KMS-11 (cell line): ENCODE results near the gene CYSRT1.
A peak's percentile ranks its signal among the peaks of the same experiment; 100 is the strongest.

ENCODE experiments used
- H2AFZ ChIP-seq: fragments of 200-600 bp; sonication (generic); 2 replicates; pipeline ENCODE4 v1.6.1; 2016; ENCODE audit warnings: antibody characterized with exemption, mixed run types, low read depth
- H3K27ac ChIP-seq: fragments of 200-600 bp; sonication (generic); 2 replicates; pipeline ENCODE4 v1.6.1; 2016; ENCODE audit warnings: mild to moderate bottlenecking, mixed run types
- H3K27me3 ChIP-seq: fragments of 200-600 bp; sonication (generic); 2 replicates; pipeline ENCODE4 v1.6.1; 2017; ENCODE audit warnings: mild to moderate bottlenecking, low read depth, mixed run types, moderate library complexity; ENCODE audit not compliant: insufficient read depth
- H3K36me3 ChIP-seq: fragments of 200-600 bp; sonication (generic); 2 replicates; pipeline ENCODE4 v1.6.1; 2017; ENCODE audit warnings: mild to moderate bottlenecking, mixed run types; ENCODE audit not compliant: insufficient read depth
- H3K4me1 ChIP-seq: fragments of 200-600 bp; sonication (generic); 2 replicates; pipeline ENCODE4 v1.6.1; 2016; ENCODE audit warnings: mild to moderate bottlenecking, low read depth, mixed run types; ENCODE audit not compliant: poor library complexity, severe bottlenecking
- H3K4me2 ChIP-seq: fragments of 200-600 bp; sonication (generic); 2 replicates; pipeline ENCODE4 v1.7.0; 2016; ENCODE audit warnings: mild to moderate bottlenecking, mixed run types
- H3K4me3 ChIP-seq: fragments of 200-600 bp; sonication (generic); IDR thresholded peaks from 2 replicates; pipeline ENCODE4 v1.6.1; 2017; ENCODE audit warnings: low read depth, low read length, mixed read lengths; ENCODE audit not compliant: insufficient read depth
- H3K79me2 ChIP-seq: fragments of 200-600 bp; sonication (generic); 2 replicates; pipeline ENCODE4 v1.6.1; 2016; ENCODE audit warnings: low read depth, mixed run types; ENCODE audit not compliant: insufficient read depth
- H3K9ac ChIP-seq: fragments of 200-600 bp; sonication (generic); 2 replicates; pipeline ENCODE4 v1.6.1; 2016; ENCODE audit warnings: mild to moderate bottlenecking, mixed run types
- H4K20me1 ChIP-seq: fragments of 200-600 bp; sonication (generic); 2 replicates; pipeline ENCODE4 v1.6.1; 2016; ENCODE audit warnings: mild to moderate bottlenecking, mixed run types; ENCODE audit not compliant: insufficient read depth
- TF ChIP-seq, protein P1 (sequence below): fragments of 200-600 bp; sonication (generic); conservative IDR thresholded peaks from 2 replicates; pipeline ENCODE4 v1.6.1; 2017; ENCODE audit warnings: low read depth, mild to moderate bottlenecking, antibody characterized with exemption, low read length, moderate library complexity, mixed read lengths

CYSRT1 gene, protein sequence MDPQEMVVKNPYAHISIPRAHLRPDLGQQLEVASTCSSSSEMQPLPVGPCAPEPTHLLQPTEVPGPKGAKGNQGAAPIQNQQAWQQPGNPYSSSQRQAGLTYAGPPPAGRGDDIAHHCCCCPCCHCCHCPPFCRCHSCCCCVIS

DNA sequence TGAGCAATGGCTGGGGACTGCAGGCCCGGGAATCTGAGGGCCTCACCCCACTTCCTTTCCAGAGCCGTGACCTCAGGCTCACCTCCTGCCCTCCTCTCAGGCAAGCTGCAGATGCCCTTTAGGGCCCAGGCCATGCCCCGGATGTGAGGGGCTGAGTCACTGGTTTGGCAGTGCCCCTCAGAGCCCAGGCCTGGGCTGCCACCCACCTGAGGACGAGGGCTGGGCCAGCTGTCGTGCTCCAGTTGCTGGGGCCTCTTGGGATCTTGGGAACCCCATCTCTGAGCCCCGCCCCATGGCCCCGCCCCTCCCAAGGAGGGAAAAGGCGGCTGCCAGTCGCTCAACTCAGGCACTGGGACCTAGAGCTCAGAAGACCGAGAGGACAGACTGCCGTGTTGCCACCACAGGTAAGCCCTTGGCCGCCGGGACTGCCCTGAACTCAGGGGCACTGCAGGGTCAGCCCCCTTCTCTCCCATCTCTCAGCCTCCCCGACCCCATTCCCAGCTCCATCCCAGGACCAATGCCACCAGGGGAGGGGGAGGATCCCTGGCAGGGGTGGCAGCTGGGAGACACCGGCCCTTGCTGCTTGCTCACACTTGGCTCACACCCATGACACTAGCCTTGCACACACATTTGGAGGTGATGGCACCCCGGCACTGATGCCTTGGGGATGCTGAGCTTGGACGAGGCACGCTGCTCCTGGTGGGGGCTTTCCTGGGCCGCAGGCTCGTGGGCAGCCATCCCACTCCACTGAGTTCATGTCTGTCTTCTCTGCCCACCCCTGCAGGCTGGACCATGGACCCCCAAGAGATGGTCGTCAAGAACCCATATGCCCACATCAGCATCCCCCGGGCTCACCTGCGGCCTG is at the start of gene CYSRT1:
TSS of gene CYSRT1 (plus strand) at position 345 of the 865 bp plus-strand sequence. CDS start at position 793, 448 bp downstream.
- Histone ChIP-seq H3K4me1 (peaks cover 10% of the 10 kb centered on the region), H3K79me2 (no peaks in the 10 kb centered on the region), H3K36me3 (no peaks in the 10 kb centered on the region), H3K9ac (no peak within 1 kb of the TSS), H3K4me2 (peak within 1 kb of the TSS; percentile 80), H4K20me1 (no peaks in the 10 kb centered on the region), H2AFZ (peak within 1 kb of the TSS; percentile 73), H3K27me3 (peaks cover 15% of the 10 kb centered on the region), H3K4me3 (no peak within 1 kb of the TSS), H3K27ac (no peak within 1 kb of the TSS)
- TF ChIP-seq, protein P1, sequence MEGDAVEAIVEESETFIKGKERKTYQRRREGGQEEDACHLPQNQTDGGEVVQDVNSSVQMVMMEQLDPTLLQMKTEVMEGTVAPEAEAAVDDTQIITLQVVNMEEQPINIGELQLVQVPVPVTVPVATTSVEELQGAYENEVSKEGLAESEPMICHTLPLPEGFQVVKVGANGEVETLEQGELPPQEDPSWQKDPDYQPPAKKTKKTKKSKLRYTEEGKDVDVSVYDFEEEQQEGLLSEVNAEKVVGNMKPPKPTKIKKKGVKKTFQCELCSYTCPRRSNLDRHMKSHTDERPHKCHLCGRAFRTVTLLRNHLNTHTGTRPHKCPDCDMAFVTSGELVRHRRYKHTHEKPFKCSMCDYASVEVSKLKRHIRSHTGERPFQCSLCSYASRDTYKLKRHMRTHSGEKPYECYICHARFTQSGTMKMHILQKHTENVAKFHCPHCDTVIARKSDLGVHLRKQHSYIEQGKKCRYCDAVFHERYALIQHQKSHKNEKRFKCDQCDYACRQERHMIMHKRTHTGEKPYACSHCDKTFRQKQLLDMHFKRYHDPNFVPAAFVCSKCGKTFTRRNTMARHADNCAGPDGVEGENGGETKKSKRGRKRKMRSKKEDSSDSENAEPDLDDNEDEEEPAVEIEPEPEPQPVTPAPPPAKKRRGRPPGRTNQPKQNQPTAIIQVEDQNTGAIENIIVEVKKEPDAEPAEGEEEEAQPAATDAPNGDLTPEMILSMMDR: no peak

DNA sequence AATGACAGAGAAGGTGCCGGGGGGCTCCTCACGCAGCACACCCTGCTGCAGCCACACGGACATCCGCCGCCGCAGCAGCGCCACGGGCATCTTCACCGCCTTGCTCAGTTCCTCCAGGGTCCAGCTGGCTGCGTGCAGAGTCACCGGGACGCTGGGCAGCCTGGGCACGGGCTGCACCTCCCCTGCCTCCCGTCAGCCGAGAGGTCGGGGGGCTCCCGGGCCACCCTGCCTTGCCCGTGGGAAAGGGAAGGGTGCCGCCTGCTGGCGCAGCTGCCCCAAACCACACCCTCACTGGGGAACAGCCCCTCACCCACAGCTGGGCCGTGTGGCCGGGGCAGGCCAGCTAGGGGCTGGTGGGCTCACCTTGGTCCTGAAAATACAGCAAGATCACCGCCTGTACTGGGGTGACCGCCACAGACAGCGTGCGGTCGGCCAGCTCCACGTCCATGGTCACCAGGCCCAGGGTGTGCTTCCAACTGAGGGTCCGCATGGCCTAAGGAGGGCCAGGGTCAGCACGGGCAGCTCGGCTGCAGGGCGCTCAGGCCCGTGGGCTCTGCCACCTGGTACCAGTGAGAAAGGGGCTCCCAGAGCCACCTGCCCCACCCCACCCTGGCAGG is 49.5 kb upstream of the CYSRT1 start:
- TF ChIP-seq, protein P1: 0 out of 2 replicates have a peak, but pooled peaks have one; percentile 6
- no peaks in the 10 kb centered on the region for H3K36me3 ChIP-seq
- no peak overlapping the region for H2AFZ ChIP-seq
- H3K4me2 ChIP-seq: no peak overlapping the region
- no peak overlapping the region for H3K4me3 ChIP-seq
- H3K9ac ChIP-seq: no peak overlapping the region
- no peak overlapping the region for H3K27ac ChIP-seq
- no peaks in the 10 kb centered on the region for H3K79me2 ChIP-seq
- no peaks in the 10 kb centered on the region for H4K20me1 ChIP-seq
- H3K27me3 ChIP-seq: no peaks in the 10 kb centered on the region
- peaks cover 18% of the 10 kb centered on the region for H3K4me1 ChIP-seq

DNA sequence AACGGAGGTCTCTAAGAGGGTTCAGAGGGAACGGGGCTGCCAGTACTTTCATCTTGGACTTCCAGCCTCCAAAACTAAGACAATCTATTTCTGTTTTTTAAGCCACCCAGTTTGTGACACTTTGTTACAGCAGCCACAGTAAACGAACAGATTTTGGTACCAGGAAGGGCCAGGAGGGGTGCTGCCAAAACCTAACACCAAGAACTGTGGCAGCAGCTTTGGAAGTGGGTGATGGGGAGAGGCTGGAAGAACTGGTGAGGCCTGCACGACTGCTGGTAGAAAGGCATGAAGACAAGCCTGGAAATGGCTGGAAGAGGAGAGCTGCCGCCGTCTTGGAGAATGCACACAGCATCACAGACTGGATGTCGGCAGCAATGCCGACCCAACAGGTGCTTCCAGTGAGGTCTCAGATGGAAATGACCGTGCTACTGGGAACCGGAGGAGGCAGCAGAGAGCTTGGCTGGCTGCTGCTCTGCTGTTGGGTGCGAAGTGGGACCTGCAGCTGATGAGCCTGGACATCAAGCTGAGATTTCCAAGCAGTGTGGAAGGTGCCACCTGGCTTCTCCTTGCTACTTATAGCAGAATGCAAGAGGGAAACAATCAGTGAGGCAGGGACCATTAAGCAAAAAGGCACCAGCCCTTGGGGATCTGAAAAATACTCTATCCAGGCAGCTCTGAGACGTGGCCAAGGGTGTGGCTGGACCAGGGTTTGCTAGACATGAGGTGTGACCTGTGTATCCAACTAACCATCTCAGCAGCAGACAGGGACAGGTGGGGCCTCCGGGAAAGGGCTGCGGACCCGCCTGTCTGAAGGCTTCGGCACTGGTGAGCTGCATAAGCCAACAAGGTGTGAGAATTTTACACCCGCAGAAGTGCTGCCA is 48.4 kb upstream of the CYSRT1 start:
- H3K4me2 ChIP-seq: no peak overlapping the region
- H3K36me3 ChIP-seq: no peaks in the 10 kb centered on the region
- TF ChIP-seq, protein P1: peak; percentile 68
- no peak overlapping the region for H3K4me3 ChIP-seq
- no peak overlapping the region for H2AFZ ChIP-seq
- no peak overlapping the region for H3K27ac ChIP-seq
- peaks cover 9% of the 10 kb centered on the region for H3K4me1 ChIP-seq
- H3K79me2 ChIP-seq: no peaks in the 10 kb centered on the region
- no peaks in the 10 kb centered on the region for H4K20me1 ChIP-seq
- no peaks in the 10 kb centered on the region for H3K27me3 ChIP-seq
- no peak overlapping the region for H3K9ac ChIP-seq
